GM19455 (cell line): ENCODE results near the gene PSMA8.
"Not testable (repeated sequence)": the region's sequence is repeated elsewhere in the genome, so short reads cannot be mapped to it uniquely, and the experiment has no call there.

Experiments used
- ATAC-seq: cut with Tn5 transposase; IDR thresholded peaks from one replicate; pipeline ENCODE4 v1.9.1; 2021; ENCODE audit not compliant: unreplicated experiment

PSMA8 gene

DNA sequence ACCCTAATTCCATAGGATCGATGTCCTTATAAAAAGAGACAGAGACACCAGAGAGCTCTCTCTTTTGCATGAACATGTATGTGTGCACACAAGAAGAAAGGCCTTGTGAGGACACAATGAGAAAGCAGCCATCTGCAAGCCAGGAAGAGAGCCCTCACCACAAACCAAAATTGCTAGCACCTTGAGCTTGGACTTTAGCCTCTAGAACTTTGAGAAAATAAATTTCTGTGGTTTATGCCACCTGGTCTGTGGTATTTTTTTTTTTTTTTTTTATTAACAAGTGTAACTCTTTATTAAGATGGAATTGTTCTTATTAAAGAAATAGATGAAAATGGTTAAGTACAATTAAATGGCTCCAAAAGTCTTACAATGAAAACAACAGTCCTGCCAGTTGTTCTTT, 33.9 kb downstream of the PSMA8 start:
- ATAC-seq = peak; percentile 82

DNA sequence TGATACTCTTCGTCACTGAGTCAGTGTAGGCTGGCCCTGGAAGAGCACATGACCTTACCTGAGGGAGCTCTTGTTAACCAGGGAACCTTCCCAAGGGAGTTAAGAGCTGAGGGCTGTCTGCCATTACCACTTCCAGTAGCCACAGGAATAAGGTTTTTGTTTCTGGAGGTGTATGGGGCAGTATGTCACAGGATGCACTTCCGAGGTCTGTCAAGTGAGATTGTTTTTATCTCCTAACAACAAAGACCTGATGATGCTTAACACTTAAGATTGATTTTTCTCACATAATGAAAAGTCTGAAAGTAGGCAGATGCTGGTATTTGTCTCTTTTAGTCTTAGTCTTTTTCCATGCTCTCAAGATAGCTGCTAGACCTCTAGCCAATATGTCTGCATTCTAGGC, 41.8 kb downstream of the PSMA8 start:
- ATAC-seq = no peak

DNA sequence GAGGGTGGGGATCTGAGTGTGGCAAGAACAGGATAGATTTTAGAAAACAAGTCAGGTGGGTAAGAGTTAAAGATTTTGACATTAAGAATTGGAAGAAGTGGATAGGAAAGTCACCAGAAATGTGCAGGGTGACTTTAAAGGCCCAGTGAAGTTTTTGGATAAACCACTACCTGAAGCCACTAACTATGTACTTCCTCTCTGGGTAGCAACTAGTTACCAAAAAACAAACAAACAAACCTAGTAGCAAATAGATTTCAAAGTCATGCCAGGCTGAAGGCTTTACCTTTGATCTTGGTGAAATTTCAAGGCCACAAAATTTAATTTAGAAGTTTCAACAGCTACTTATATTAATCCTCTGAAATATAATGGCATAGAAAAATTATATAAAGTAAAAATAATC, 42.5 kb downstream of the PSMA8 start:
- ATAC-seq = no peak

DNA sequence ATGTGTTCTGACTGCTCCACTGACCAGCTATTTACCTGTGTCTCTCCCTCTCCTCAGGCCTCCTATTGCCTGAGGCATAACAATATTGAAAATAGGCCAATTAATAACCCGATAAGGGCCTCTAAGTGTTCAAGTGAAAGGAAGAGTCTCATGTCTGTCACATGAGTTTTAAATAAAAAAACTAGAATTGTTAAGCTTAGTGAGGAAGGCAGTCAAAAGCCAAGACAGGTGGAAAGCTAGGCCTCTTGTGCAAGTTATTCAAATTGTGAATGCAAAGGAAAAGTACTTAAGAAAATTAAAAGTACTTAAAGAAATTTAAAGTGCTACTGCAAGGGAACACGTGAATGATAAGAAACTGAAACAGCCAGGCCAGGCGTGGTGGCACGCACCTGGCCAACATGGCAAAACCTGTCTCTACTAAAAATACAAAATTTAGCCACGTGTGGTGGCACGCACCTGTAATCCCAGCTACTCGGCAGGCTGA, 47.7 kb downstream of the PSMA8 start:
- peak; percentile 53 for ATAC-seq

DNA sequence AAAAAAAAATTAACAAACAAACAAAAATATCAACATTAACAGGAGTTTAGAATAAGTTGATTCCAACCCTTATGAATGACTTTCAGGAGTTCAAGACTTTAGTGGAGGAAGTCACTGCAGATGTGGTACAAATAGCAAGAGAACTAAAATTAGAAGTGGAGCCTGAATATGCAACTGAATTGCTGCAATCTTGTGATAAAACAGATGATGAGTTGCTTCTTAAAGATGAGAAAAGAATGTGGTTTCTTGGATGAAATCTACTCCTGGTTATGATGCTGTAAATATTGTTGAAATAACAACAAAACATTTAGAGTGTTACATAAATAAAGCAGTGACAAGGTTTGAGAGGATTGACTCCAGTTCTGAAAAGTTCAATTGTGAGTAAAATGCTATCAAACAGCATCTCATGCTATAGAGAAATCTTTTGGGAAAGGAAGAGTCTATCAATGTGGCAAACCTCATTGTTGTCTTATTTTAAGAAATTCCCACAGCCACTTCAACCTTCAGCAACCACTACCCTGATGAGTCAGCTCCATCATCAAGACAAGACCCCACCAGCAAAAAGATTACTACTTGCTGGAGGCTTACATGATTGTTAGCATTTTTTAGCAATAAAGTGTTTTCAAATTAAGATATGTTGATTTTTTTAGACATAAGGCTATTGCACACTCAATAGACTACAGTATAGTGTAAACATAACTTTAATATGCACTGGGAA, 49.9 kb downstream of the PSMA8 start:
- no peak for ATAC-seq

DNA sequence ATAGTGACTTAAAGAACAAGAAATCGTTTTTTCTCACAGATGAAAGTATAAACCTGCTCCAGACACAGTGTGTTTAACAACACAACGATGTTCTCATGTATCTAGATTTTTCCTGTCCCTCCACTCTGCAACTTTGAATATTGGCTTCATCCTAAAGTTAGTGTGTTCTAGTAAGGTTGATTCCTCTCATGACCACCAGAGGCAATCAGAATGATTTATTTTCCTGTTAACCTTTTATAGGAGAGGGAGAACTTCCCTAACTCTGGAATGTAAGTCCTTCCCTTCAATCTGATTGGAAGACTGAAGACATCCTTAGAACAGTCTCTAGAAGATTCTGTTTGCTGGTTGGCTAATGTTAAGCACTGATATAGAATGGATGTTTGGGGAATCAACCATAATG, 51.6 kb downstream of the PSMA8 start:
- no peak for ATAC-seq

DNA sequence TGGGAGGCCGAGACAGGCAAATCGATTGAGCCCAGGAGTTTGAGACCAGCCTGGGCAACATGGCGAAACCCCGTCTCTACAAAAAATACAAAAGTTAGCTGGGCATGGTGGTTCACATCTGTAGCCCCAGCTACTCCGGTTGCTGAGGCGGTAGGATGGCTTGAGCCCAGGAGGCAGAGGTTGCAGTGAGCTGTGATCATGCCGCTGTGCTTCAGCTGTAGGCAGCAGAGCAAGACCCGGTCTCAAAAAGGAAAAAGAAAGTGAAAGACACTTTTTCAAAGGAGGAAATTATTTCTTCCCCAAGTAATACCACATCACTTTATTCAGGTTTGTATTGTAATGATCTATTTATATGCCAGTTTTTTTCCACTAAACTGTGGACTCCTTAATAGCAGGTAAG, 56.8 kb downstream of the PSMA8 start:
- ATAC-seq = peak; percentile 78

DNA sequence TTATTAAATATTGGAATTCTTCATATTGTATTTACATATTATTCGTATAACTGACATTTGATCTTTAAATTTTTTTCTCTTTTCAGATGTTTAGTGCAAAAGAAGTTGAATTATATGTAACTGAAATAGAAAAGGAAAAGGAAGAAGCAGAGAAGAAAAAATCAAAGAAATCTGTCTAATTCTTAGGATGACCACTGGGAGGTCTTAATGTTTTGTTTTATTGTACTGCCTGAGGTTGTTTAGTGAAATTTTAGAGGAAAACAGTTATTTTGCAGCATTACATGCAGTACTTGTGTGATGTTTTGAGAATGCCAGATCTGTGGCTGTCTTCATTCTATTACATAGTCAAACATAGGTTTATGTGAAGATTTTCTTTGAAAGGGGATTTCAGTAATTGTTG, 58.6 kb downstream of the PSMA8 start:
- ATAC-seq = no peak

DNA sequence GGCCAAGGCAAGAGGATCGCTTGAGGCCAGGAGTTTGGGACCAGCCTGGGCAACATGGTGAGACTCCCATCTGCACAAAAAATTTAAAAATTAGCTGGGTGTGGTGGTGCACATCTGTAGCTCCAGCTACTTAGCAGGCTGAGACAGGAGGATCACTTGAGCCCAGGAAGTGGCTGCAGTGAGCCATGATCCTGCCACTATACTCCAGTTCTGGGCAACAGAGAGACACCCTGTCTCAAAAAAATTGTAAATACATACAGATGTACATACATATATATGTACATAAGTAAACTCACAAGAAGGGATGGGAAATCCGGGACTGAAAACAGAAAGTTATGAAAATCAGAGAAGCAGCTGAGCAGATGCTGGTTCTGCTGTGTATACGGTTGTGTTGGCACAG, 62.9 kb downstream of the PSMA8 start:
- ATAC-seq = no peak

DNA sequence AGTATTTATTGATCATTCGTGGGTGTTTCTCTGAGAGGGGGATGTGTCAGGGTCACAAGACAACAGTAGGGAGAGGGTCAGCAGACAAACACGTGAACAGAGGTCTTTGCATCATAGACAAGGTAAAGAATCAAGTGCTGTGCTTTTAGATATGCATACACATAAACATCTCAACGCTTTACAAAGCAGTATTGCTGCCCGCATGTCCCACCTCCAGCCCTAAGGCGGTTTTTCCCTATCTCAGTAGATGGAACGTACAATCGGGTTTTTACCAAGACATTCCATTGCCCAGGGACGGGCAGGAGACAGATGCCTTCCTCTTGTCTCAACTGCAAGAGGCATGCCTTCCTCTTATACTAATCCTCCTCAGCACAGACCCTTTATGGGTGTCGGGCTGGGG, 68.3 kb downstream of the PSMA8 start:
- not testable (repeated sequence) for ATAC-seq

DNA sequence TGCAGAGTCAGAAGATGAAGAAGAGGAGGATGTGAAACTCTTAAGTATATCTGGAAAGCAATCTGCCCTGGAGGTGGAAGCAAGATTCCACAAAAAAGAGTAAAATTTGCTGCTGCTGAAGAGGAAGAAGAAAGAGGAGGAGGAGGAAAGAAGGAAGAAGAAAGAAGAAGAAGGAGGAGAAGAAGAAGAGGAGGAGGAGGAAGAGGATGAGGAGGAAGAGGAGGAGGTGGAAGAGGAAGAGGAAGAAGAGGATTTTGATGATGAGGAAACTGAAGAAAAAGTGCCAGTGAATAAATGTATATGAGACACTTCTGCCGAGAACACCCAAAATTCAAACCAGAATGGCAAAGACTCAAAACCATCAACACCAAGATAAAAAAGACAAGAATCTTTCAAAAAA, 71.6 kb downstream of the PSMA8 start:
- no peak for ATAC-seq

DNA sequence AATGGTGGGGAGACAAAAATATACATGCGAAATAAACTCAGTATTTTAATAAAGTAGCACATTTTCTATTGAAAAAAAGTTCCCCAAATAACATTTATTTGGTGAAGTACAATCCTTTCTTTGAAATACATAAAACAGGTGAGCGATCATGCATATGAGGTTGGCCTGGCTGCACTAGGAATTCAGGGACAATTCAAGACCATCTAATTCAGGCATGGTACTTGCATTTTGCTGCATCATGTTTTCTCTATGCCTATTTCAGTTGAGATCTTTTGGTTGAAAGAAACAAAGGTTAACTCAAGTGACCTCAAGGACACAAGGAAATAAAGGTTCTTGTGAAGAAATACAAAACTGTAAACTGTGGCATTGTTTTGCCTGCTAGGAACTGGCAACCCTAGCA, 72.8 kb downstream of the PSMA8 start:
- no peak for ATAC-seq

DNA sequence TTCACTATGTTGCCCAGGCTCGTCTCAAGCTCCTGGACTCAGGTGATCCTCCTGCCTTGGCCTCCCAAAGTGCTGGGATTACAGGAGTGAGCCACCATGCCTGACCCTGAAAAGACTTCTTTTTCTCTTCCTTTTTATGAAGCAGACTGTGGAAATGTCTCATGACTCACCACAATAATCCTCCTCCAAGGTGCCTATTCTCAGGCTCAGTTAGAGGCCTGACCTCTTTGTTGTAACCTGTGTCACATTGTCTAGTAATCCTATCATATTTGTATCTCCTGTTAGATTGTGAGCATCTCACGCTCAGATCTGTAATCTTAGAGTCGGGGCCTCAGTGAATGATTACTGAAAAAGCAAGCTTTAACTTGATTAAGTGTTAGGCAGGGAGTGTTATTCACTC, 74.3 kb downstream of the PSMA8 start:
- ATAC-seq = no peak

DNA sequence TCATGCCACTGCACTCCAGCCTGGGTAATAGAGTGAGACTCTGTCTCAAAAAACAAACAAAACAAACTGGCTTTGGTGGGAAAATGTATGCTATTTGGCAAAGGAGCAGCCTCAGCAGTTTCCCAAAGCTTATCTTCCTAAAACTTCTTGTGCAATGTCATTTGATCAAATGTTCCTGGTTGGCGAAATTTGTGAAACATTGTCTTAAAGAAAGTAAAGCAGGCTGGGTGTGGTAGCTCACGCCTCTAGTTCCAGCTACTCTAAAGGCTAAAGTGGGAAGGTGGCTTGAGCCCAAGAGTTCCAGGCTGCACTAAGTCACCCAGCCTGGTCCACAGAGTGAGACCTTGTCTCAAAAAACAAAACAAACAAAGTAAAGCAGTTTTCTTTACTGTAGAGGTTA, 75.3 kb downstream of the PSMA8 start:
- no peak for ATAC-seq

DNA sequence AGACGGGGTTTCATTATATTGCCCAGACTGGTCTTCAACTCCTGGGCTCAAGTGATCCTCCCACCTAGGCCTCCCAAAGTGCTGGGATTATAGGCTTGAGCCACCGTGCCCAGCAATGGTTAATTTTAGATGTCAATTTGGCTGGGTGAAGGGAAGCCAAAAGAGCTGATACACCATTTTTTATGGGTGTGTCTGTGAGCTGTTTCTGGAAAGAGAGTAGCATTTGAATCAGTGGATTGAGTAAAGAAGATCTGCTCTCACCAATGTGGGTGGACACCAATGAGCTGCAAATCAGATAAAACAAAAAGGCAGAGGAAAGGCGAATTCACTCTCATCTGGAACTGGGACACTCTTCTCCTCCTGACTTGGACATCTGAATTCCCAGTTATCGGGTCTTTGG, 76.5 kb downstream of the PSMA8 start:
- no peak for ATAC-seq

DNA sequence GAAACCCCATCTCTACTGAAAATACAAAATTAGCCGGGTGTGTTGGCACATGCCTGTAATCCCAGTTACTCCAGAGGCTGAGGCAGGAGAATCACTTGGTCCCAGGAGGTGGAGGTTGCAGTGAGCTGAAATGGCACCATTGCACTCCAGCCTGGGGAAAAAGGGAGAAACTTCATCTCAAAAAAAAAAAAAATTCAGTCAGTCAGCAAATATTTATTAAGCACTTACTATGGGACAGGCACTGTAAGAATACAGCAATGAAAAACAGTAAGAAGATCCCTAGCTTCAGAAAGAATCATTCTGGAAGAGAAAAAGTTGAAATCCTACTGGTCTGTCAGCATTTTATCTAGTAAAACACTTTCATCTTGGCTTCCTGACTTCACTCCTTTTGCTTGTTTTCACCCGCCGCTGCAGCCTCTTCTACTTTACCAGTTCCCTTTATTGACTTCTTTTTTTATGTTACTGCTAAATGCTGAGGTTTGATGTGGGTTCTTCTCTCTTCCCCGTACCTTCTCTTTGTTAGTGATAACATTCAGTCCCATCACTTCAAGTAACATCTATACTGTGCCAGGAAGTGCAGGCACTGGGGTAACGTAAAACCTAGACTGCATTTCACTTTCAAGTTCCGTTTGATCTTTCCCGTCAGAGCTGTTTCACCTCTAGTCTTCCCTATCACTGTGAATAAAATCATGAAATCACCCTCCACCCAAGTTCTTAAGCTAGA, 81.7 kb downstream of the PSMA8 start:
- ATAC-seq = peak; percentile 97

DNA sequence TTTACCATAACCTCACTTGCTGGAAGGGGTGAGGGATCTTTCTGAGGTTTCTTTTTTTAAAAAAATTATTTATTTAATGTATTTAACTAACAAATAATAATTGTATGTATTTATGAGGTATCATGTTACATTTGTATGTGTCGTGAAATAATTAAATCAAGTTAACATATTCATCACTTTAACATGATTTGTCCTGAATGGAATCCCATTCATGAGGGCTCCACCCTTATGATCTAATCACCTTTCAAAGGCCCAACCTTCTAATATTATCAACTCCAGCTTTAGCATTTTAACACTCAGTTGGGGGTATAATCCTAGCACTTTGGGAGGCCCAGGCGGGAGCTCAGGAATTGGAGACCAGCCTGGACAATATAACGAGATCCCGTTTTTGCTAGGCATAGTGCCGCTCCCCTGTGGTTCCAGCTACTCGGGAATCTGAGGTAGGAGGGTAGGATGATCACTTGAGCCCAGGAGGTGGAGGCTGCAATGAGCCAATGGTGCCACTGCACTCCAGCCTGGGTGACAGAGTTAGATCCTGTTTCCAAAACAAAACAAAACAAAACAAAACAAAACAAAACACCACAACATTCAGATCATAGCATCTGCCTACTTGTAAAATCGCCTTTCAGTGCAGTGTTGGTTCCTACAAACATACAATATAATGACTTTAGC, 91.5 kb downstream of the PSMA8 start:
- no peak for ATAC-seq

DNA sequence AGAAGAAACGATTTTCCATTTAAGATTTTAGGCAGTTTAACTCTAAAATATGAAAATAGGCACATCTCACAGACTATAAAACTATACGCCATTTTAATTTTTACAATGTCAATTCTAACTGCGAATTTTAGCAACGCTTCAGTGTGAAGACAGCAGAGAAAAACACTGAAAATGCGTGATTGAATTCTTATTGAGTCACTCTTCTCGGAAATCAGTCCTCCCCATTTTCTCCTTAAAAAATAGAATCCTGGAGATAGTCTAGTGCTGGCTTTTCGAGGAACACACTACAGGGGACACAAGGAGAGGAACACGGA, 92.2 kb downstream of the PSMA8 start:
- no peak for ATAC-seq

DNA sequence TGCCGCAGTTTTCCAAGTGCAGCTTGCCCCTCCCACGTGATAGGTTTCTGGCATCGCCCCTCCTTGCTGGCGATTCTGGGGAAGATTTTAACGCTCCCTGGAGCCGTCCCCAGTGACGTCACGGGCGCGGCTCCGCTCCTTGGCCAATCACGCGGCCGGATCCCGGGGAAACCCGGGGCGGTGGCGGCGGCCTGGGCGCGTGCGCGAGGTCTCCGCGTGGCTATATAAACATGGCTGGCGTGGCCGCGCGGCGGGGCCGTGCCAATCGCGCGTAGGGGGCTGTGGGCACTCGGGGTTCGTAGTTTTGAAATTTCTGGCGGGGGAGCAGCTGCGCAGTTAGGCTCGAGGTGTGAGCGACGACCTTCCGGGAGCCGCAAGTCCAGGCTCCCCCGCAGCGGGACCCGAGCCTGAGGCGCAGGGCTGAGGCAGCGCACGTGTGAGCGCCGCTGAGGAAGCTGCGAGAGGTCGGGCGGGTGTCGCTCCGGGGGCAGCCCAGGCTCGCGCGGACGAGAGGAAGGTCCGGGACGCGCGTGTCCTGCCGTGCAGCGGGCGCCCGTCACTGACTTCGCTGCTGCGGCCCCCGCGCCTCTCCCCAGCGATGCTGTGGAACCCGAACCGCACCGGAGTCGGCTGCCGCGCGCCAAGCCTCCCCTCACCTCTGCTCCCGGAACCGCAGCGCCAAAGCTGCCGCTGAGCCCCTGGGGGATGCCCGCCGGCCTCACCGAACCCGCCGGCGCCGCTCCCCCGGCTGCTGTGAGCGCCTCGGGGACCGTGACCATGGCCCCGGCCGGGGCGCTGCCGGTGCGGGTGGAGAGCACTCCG, 92.8 kb downstream of the PSMA8 start, which contains the start of gene TAF4B:
TAF4B (plus strand) TSS at position 217 of the 822 bp plus-strand sequence; CDS start at position 706, 489 bp downstream.
- ATAC-seq = peak; percentile 80

DNA sequence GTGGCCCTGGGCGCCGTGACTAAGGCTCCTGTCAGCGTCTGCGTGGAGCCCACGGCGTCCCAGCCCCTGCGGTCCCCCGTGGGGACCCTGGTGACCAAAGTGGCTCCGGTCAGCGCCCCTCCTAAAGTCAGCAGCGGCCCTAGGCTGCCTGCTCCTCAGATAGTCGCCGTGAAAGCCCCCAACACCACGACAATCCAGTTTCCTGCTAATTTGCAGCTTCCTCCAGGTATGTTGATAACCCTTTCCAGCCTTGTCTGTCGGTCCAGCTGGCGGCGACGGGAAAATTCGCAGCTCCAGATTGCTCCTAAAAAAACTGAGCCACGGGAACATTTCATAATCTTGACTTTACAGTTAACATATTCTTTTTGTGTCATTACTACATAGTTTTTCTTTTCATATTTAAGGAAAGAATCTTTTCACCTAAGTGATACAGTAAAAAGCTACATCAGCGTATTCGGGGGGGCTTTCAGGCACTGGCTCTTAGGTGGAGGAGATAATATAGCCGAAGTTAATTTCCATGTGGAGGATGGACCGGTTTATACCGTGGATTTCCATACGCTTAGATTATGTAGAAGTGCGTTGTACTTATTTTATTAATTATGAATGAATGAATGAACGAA, 93.5 kb downstream of the PSMA8 start:
- no peak for ATAC-seq
